GM10266 (cell line): Measurements from ENCODE around the gene SPP2.

Experiments used
- DNase-seq: peaks from one replicate; pipeline ENCODE4 v3.0.0; 2012; ENCODE audit errors: extremely low spot score
- TF ChIP-seq, protein P1 (sequence below): IDR thresholded peaks from 2 replicates; pipeline ENCODE4 v1.5.1; 2012; ENCODE audit warnings: mild to moderate bottlenecking, low read depth; ENCODE audit not compliant: control insufficient read depth, insufficient read depth; ENCODE audit errors: missing control alignments

SPP2 gene

DNA sequence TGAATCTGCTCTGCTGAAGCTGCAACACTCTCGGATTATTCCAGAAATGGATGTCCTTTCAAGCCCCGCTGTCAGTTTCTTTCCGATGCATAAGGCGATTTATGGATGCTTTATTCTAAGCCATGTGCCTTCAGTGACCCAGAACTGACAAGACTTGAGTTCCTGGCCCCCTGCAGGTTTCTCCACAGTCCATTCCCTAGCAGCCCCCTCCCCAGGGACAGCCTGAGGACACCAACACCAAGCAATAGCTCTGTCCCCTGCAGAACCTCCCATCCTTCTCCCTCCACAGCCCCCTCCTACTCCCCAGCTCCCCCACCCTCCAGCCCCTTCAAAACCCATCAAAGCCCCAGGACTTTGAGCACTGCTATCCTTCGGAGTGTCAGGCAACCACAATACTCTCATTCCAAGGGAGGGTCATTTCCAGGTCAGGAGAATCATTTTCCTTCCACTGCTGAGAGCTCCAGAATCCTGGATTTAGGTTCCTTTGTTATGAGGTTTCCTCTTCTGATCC is 24.6 kb upstream of the SPP2 start:
- TF ChIP-seq, protein P1, sequence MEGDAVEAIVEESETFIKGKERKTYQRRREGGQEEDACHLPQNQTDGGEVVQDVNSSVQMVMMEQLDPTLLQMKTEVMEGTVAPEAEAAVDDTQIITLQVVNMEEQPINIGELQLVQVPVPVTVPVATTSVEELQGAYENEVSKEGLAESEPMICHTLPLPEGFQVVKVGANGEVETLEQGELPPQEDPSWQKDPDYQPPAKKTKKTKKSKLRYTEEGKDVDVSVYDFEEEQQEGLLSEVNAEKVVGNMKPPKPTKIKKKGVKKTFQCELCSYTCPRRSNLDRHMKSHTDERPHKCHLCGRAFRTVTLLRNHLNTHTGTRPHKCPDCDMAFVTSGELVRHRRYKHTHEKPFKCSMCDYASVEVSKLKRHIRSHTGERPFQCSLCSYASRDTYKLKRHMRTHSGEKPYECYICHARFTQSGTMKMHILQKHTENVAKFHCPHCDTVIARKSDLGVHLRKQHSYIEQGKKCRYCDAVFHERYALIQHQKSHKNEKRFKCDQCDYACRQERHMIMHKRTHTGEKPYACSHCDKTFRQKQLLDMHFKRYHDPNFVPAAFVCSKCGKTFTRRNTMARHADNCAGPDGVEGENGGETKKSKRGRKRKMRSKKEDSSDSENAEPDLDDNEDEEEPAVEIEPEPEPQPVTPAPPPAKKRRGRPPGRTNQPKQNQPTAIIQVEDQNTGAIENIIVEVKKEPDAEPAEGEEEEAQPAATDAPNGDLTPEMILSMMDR: no peak
- no peak for DNase-seq

DNA sequence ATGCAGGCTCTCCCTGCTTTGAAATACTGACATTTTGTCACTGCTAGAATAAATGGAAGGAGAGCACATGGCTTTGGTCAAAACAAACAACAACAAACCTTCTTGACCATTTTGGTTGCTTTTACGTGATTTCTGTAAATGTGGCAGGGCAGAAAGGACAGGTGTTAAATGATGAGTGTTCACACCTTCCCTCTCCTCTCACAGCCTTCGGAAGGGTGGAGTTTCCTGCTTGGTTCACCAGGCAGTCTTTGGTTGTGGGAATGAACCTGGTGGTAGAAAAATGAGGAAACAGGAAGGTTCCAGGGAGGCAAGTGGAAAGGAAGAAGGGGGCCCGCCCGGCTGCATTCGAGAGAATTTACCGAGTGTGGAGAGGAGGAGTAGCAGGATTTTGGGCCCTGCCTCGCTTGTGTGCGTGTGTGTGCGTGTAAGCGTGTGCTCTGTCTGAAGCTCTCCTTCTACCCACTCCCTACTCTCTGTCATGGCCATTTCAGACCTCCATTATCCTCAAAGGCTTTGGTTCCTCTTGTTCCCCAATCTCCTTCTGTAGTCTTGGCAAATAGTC is 23.7 kb upstream of the SPP2 start:
- DNase-seq: no peak
- TF ChIP-seq, protein P1: no peak

DNA sequence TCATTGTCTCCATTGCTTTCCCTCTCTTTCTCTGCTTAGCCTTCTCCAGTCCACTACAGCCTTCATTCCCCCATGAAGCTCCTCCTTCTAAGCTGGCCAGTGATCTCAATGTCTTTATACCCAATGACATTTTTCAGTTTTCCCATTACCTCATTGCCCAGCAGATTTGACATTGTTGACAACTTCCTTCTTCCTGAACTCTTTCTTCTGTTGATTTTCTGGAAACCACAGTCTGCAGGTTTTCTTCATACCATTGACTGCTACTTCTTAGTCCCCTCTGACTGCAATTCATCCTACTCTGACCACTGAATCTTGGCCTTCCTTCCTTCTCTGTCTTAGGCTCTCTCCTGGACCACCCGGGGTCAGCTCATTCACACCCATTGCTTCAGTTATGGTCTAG is 22.9 kb upstream of the SPP2 start:
- DNase-seq: no peak
- TF ChIP-seq, protein P1: no peak

DNA sequence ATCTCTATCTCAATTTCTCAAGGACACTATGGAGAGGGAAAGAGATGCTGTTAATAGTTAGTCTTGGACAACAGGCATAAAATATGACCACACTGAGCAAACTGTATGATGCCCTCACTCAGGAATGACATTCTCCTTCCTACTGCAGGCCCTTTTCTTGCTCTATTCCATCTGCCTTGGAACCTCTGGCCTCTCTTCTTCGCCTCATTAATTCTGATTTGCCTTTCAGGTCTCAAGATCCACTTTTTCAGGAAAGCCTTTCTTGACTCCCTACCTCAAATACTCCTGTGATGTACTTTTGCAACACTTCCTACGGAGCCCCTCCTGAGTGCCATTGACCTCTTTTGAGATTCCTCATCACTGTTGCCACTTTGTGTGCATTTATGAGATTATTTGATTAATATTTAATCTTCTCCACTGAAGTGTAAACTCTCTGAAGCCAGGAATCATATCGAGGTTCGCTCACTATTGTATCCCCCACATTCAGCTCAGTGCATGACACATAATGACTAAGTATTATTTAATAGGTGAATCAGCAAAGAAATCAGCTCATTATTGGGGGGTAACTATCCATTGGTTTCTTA is 21.3 kb upstream of the SPP2 start:
- TF ChIP-seq, protein P1: no peak

DNA sequence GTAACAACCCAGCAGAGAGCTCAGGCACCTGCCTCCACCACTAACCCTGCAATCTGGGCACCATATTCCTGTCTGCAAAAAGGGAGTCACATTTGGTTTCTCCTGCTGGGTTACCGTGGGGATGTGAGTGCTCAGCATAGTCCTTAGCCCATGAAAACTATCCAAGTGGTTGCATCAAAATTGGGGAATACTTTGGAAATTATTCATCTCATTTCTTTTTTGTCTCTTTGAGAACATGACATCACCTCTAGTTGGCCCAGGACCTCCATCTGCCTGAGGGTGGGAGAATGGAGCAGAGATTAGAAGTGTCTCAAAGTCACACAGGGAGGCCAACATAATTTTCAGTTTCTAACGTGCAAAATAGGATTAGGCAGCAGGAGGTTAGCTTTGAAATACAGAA is 19.3 kb upstream of the SPP2 start:
- TF ChIP-seq, protein P1: no peak
- no peak for DNase-seq

More for the DNA sequence above, 21.3 kb upstream of the SPP2 start:
- DNase-seq: no peak

DNA sequence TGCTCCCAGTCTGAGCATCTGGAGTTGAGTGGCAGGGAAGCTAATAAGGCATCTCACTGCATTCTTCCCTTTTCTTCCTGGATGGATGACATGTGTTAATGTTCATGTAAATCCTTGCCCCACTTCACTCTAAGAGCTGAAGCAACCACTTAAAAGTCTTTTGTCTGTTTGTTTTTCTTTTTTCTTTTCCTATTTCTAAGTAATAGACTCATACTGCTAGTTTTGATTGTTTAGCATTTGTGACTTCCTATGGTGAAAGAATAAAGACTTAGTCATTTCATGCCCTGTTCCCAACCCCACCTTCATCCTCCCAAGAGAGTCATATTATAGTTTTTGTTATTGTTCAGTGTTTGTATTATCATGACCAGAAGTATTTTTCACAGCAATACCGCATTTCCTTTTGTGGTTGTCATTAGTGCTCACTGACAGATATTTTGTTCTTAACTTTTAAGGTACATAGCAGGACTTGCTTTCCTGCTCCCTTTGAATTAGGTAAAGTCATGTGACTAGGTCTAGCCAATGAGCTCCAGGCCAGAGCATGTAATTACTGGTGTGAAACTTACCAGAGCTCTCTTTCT is 18.1 kb upstream of the SPP2 start:
- no peak for DNase-seq
- TF ChIP-seq, protein P1: no peak

DNA sequence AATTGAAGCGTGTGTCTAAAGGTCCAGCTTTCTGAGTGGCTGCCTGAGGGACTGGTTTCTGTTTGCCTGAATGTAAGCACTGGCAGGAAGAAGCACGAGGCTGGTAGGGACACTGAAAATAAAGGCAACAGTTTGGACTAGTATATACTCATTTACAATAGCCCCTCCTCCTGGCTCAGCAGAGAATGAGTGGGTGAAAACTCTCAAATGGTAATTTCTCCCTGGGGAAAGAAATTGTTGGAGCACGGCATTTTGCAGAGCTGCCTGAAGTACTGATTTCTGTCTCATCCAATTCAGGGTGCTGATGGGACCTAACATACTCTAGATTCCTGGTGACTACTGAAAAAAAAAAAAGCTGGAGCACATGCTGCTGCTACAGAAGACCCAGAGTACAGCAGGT is 17.3 kb upstream of the SPP2 start:
- DNase-seq: no peak
- TF ChIP-seq, protein P1: no peak
